ENCODE data around the gene ISCA2. TPM values are rescaled to one million over a fixed set of nuclear protein-coding genes. Genes with fewer than 3 reads are reported as not detected.
"Not testable (repeated sequence)": the region's sequence is repeated elsewhere in the genome, so short reads cannot be mapped to it uniquely, and the experiment has no call there.

Gene ISCA2
- 33.2 TPM for polyA plus RNA-seq (2013, experiment 1 of 2)
- 39.1 TPM for polyA plus RNA-seq (2013, experiment 2 of 2)

- Histone ChIP-seq H3K9ac (ENCODE audit: low read depth, low read length) (peak within 1 kb of the TSS; percentile 94), H3K9me3 (ENCODE audit: insufficient read depth, low read depth, low read length) (no peaks in the 10 kb centered on the region)
Observed at GRCh38 chr14:74493343-74494261, at the start of gene ISCA2. Gene ISCA2, plus strand, starts transcription at chr14:74493765. Its CDS starts 10 bp downstream, at chr14:74493775.

GRCh38 chr14:74444866-74445265 is 48.7 kb upstream of the ISCA2 start:
- no peaks in the 10 kb centered on the region for H3K9me3 ChIP-seq (ENCODE audit: insufficient read depth, low read depth, low read length)
- WGBS = 28% methylated on average over 2 of the region's 3 CpGs
- no peak overlapping the region for H3K27ac ChIP-seq (ENCODE audit: low read depth, low read length)
- H3K27me3 ChIP-seq (ENCODE audit: insufficient read depth, low read length) = no peaks in the 10 kb centered on the region
- no peaks in the 10 kb centered on the region for H3K36me3 ChIP-seq (ENCODE audit: insufficient read depth, low read length)
- H3K9ac ChIP-seq (ENCODE audit: low read depth, low read length) = no peak overlapping the region
- no peak overlapping the region for H3K4me3 ChIP-seq (ENCODE audit: low read length)
- H3K4me1 ChIP-seq (ENCODE audit: insufficient read depth, low read length) = peaks cover 8% of the 10 kb centered on the region

More at GRCh38 chr14:74493343-74494261, at the start of gene ISCA2:
- WGBS = under 1% methylated on average over 72 of the region's 73 CpGs
- Histone ChIP-seq H3K27me3 (ENCODE audit: insufficient read depth, low read length) (no peaks in the 10 kb centered on the region), H3K4me3 (ENCODE audit: low read length) (peak within 1 kb of the TSS; percentile 100), H3K4me1 (ENCODE audit: insufficient read depth, low read length) (peaks cover 19% of the 10 kb centered on the region), H3K27ac (ENCODE audit: low read depth, low read length) (peak within 1 kb of the TSS; percentile 90), H3K36me3 (ENCODE audit: insufficient read depth, low read length) (peaks cover 19% of the 10 kb centered on the region)

- not testable (repeated sequence) for H3K4me3 ChIP-seq (ENCODE audit: low read length); H3K27ac ChIP-seq (ENCODE audit: low read depth, low read length); H3K27me3 ChIP-seq (ENCODE audit: insufficient read depth, low read length); H3K9ac ChIP-seq (ENCODE audit: low read depth, low read length); H3K36me3 ChIP-seq (ENCODE audit: insufficient read depth, low read length); H3K4me1 ChIP-seq (ENCODE audit: insufficient read depth, low read length); H3K9me3 ChIP-seq (ENCODE audit: insufficient read depth, low read depth, low read length)
- 97% methylated on average over 5 of the region's 5 CpGs for WGBS
Observed at GRCh38 chr14:74454397-74454796, 39.2 kb upstream of the ISCA2 start.

- no peaks in the 10 kb centered on the region for H3K27me3 ChIP-seq (ENCODE audit: insufficient read depth, low read length)
- H3K4me3 ChIP-seq (ENCODE audit: low read length) = no peak overlapping the region
- no peaks in the 10 kb centered on the region; the same call in 1 of the 2 replicates for H3K4me1 ChIP-seq (ENCODE audit: insufficient read depth, low read length)
- WGBS = 90% methylated on average over 17 of the region's 17 CpGs
- no peaks in the 10 kb centered on the region for H3K36me3 ChIP-seq (ENCODE audit: insufficient read depth, low read length)
- no peak overlapping the region for H3K27ac ChIP-seq (ENCODE audit: low read depth, low read length)
- no peaks in the 10 kb centered on the region for H3K9me3 ChIP-seq (ENCODE audit: insufficient read depth, low read depth, low read length)
- no peak overlapping the region for H3K9ac ChIP-seq (ENCODE audit: low read depth, low read length)
Observed at GRCh38 chr14:74456684-74457564, 36.6 kb upstream of the ISCA2 start.

GRCh38 chr14:74457565-74457895 is 36.0 kb upstream of the ISCA2 start:
- WGBS = 83% methylated on average over 4 of the region's 4 CpGs
- H3K36me3 ChIP-seq (ENCODE audit: insufficient read depth, low read length) = no peaks in the 10 kb centered on the region
- H3K27ac ChIP-seq (ENCODE audit: low read depth, low read length) = no peak overlapping the region
- no peaks in the 10 kb centered on the region for H3K9me3 ChIP-seq (ENCODE audit: insufficient read depth, low read depth, low read length)
- H3K4me3 ChIP-seq (ENCODE audit: low read length) = no peak overlapping the region
- no peaks in the 10 kb centered on the region for H3K27me3 ChIP-seq (ENCODE audit: insufficient read depth, low read length)
- no peak overlapping the region for H3K9ac ChIP-seq (ENCODE audit: low read depth, low read length)
- H3K4me1 ChIP-seq (ENCODE audit: insufficient read depth, low read length) = no peaks in the 10 kb centered on the region; the same call in 1 of the 2 replicates

GRCh38 chr14:74459289-74459946 is 34.1 kb upstream of the ISCA2 start:
- Histone ChIP-seq H3K27ac (ENCODE audit: low read depth, low read length) (no peak overlapping the region), H3K9ac (ENCODE audit: low read depth, low read length) (no peak overlapping the region), H3K4me3 (ENCODE audit: low read length) (no peak overlapping the region), H3K4me1 (ENCODE audit: insufficient read depth, low read length) (no peaks in the 10 kb centered on the region; the same call in 1 of the 2 replicates), H3K27me3 (ENCODE audit: insufficient read depth, low read length) (no peaks in the 10 kb centered on the region), H3K9me3 (ENCODE audit: insufficient read depth, low read depth, low read length) (no peaks in the 10 kb centered on the region), H3K36me3 (ENCODE audit: insufficient read depth, low read length) (no peaks in the 10 kb centered on the region)
- 75% methylated on average over 10 of the region's 10 CpGs for WGBS

- WGBS = 95% methylated on average over 6 of the region's 6 CpGs
- no peaks in the 10 kb centered on the region for H3K36me3 ChIP-seq (ENCODE audit: insufficient read depth, low read length)
- no peak overlapping the region for H3K27ac ChIP-seq (ENCODE audit: low read depth, low read length)
- no peak overlapping the region for H3K4me3 ChIP-seq (ENCODE audit: low read length)
- H3K27me3 ChIP-seq (ENCODE audit: insufficient read depth, low read length) = no peaks in the 10 kb centered on the region
- no peaks in the 10 kb centered on the region for H3K9me3 ChIP-seq (ENCODE audit: insufficient read depth, low read depth, low read length)
- H3K4me1 ChIP-seq (ENCODE audit: insufficient read depth, low read length) = no peaks in the 10 kb centered on the region; the same call in 1 of the 2 replicates
- H3K9ac ChIP-seq (ENCODE audit: low read depth, low read length) = no peak overlapping the region
Observed at GRCh38 chr14:74459976-74460375, 33.6 kb upstream of the ISCA2 start.

- WGBS = 92% methylated on average over 3 of the region's 3 CpGs
- Histone ChIP-seq H3K36me3 (ENCODE audit: insufficient read depth, low read length) (no peaks in the 10 kb centered on the region), H3K4me3 (ENCODE audit: low read length) (no peak overlapping the region), H3K4me1 (ENCODE audit: insufficient read depth, low read length) (no peaks in the 10 kb centered on the region; the same call in 1 of the 2 replicates), H3K27ac (ENCODE audit: low read depth, low read length) (no peak overlapping the region), H3K9me3 (ENCODE audit: insufficient read depth, low read depth, low read length) (no peaks in the 10 kb centered on the region), H3K9ac (ENCODE audit: low read depth, low read length) (no peak overlapping the region), H3K27me3 (ENCODE audit: insufficient read depth, low read length) (no peaks in the 10 kb centered on the region)
Observed at GRCh38 chr14:74462993-74463392, 30.6 kb upstream of the ISCA2 start.

GRCh38 chr14:74463697-74464096 is 29.9 kb upstream of the ISCA2 start:
- Histone ChIP-seq H3K9ac (ENCODE audit: low read depth, low read length) (no peak overlapping the region), H3K4me3 (ENCODE audit: low read length) (no peak overlapping the region), H3K9me3 (ENCODE audit: insufficient read depth, low read depth, low read length) (no peaks in the 10 kb centered on the region), H3K27me3 (ENCODE audit: insufficient read depth, low read length) (no peaks in the 10 kb centered on the region), H3K4me1 (ENCODE audit: insufficient read depth, low read length) (no peaks in the 10 kb centered on the region; the same call in 1 of the 2 replicates), H3K27ac (ENCODE audit: low read depth, low read length) (no peak overlapping the region), H3K36me3 (ENCODE audit: insufficient read depth, low read length) (no peaks in the 10 kb centered on the region)
- 90% methylated on average over 5 of the region's 5 CpGs for WGBS

GRCh38 chr14:74464785-74465184 is 28.8 kb upstream of the ISCA2 start:
- Histone ChIP-seq H3K9me3 (ENCODE audit: insufficient read depth, low read depth, low read length) (no peaks in the 10 kb centered on the region), H3K27ac (ENCODE audit: low read depth, low read length) (no peak overlapping the region), H3K36me3 (ENCODE audit: insufficient read depth, low read length) (no peaks in the 10 kb centered on the region), H3K9ac (ENCODE audit: low read depth, low read length) (no peak overlapping the region), H3K27me3 (ENCODE audit: insufficient read depth, low read length) (no peaks in the 10 kb centered on the region), H3K4me3 (ENCODE audit: low read length) (no peak overlapping the region), H3K4me1 (ENCODE audit: insufficient read depth, low read length) (no peaks in the 10 kb centered on the region; the same call in 1 of the 2 replicates)
- 94% methylated on average over 3 of the region's 3 CpGs for WGBS
